GM18909 (cell line): ENCODE data around the gene IGFBP3.
A peak's percentile ranks its signal among the peaks of the same experiment; 100 is the strongest.

Experiments
- ATAC-seq: cut with Tn5 transposase; IDR thresholded peaks from one replicate; pipeline ENCODE4 v1.9.1; 2021; ENCODE audit warnings: mild to moderate bottlenecking; ENCODE audit not compliant: unreplicated experiment, poor library complexity

The IGFBP3 gene

DNA sequence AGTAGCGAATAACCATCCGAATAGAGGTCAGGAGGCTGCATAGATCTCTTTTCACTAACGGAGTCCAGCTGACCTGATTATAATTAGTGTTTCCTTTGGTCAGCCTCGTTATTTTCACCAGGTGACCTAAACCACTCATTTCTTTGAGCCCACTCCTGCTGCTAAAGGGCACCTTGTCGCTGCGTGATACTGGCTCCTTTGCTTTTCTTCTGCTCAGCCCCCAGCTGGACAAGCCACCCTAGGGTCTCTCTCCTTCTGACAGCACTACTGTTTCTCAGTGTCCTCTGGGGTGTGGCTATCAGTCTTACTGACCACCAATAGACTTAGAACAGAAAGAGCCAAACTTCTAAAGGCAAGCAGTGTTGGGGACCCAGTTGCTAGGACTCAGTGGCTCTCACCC lies 2.7 kb upstream of the IGFBP3 start:
- no peak for ATAC-seq

DNA sequence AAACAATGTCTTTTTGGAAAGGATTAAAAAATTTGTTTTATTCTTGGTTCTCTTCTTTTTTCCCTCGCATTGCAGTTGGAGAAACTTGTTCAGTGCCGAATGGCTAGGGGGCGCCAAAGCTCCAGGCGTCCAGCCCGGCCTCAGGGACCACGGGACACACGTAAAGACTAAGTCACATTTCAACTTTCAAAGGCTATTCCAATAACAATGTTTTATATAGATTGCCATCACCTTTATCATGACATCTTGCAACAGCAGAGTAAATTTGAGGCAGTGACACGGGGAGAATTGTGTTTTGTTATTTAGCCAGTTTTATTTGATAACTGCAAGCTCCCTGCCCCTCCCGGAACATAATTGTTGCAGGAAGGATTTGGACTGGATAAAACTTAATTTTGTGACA lies 2.2 kb upstream of the IGFBP3 start:
- no peak for ATAC-seq

DNA sequence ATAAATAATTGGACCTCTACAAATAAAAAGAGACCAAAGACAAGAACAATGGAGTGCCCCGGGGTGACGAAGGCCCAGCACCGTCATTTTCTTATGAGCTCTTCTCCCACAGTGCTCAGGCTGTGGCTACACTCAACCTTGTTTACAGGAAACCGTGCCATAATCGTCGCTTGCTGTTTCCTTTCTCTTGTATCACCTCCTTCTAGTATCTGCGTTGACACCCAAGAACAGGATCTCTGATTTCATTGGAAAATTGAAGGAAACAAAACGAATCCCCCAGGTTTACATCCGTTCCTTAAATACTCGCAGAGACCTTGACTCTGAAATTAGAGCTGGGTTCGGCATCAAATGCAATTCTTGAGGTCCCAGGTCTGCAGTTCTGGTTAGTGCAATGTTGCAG lies 1.7 kb upstream of the IGFBP3 start:
- no peak for ATAC-seq

DNA sequence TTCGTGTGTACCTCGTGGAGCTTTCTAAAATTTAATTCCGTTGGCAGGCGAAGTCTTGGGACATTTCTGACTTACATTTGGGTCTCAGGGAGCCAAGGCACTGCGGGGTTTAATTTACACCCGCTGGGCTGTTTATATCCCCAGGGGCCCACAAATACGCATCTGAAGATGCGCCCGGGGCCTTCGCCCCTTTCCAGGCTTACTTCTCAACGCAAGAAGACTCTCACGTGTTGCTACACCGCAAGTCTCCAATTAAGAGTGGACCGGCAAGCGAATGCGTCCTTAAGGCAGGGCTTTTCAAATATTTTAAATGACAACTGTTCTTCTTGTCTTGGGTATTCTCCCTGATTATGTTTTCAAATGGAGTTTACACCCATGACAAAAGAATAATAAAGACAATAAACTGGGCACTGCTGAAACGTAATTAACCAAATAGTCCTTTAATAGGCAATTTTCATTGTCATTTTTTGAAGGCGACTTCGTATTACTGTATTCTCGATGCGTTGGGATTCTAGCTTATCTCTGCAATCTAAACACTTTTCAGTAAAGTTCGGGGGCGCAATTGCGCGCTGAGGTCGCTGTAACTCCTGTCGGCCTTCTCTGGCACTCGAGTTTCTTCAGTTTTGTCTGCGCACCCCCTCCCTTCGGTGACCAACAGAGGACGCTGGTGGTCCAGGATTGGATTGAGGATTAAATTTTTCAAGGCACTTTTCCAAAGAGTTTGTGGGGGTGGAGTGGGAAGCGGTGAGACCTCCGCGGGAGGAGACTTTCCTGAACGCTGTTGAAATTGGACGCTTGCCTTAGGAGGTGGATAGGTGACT lies 837 bp upstream of the IGFBP3 start:
- ATAC-seq, result no peak

DNA sequence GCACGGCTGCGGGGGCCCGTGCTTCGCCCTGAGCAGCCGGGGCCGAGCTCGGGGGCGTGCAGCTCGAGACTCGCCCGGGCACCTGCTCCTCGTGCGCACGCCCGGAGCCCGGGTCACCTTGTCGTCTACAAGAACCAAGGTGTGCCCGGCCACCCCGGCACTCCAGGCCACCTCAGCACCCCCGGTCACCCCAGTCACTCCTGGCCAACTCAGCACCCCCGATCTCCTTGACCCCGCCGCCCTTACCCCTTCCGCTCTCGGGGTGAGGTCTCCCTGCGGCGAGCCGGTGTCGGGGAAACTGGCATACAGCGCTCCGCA lies 268 bp upstream of the IGFBP3 start:
- ATAC-seq, result no peak

DNA sequence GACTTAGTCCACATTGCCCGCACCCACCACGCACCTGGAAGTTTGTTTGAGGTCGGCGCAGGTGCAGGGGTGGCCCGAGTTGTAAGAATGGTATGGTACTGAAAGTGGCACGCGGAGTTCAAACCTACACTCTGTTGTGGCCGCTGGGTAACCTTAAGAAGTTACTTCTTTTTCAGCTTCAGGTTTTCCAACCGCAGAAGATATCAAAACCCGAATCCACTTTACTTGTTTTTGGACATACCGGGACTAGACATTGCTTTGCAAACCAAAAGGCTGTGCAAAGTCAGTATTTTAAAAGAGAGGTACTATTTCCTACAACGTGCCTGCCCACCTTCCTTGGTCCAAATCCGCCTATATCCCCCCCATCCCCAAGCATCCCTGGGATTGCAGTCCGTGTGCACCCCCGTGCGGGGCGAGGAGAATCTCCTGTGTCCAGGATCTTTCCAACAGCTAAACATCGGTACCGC lies 1.0 kb downstream of the IGFBP3 start:
- ATAC-seq, result no peak

DNA sequence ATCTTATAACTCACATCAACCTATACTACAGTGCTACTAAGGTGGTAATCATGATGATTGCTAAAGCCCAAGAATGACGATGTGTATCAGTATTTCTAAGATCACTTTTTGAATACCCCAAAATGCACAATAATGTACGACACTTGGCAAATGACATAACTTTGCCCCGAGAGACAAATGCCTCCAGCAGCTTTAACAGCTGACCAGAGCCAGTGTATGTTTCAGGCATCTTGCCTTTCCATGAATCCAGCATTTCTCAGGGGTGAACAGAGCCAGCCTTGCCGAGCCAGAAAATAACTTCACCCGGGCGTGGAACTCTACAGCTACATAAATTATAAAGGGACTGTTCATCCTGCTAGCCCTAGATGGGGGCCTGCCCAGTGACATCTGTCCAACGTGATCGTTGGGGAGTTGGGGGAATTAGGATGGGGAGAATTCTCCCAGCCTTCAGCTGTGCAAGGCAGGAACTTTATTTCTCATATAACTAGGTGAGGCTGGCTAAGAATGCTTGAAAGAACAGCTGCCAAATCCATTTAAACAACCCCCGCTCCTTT lies 1.8 kb downstream of the IGFBP3 start:
- ATAC-seq, result no peak

DNA sequence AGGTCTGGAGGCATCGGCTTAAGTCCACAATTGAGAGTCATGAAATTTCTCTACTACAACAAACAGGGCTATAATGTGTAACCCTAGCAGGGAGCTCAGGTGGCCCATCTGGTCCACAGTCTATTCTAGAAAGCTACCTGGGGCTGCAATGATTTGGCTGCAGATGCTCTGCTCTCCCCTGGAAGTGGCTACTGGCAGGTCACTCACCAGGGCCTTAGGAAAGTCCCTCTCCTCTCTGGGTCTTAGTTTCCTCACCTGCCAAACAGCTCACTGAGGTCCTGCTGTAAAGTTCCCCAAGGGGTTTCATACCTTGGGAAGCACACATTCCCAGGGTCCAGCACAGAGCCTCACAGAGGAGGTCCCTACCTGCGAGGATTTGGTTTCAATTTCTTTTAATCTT lies 2.5 kb downstream of the IGFBP3 start:
- ATAC-seq, result no peak

DNA sequence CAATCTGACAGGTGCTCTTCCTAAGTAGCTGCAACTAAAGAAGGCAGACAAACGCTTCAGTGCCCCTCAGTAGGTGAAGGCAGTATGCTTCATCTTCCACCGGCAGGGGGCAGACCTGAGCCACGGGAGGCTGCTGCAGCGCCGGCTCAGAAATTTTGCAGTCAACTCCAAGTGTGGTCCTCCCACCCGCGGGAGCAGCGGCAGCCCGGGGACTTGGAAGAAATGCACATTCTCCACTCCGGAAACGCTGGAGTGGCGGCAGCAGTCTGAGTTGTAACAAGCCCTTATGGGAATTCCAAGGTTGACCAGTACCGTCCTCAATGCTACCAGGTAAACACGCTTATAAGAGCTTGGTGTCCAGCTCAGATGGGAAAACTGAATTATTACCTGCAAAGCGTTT lies 3.4 kb downstream of the IGFBP3 start:
- ATAC-seq, result peak; percentile 69

DNA sequence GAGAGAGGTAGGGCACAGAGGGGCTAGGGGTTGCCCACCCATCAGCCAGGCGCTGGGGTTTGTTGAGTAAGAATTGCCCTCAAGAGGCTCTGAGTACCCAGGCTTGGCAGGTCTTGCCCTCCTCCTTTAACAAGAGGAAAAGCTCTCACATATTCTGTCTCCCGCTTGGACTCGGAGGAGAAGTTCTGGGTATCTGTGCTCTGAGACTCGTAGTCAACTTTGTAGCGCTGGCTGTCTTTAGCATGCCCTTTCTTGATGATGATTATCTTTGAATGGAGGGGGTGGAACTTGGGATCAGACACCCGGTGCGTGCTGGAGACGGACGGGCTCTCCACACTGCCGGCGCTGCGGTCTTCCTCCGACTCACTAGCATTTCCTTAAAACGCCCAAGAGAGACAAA lies 4.0 kb downstream of the IGFBP3 start:
- ATAC-seq, result no peak

DNA sequence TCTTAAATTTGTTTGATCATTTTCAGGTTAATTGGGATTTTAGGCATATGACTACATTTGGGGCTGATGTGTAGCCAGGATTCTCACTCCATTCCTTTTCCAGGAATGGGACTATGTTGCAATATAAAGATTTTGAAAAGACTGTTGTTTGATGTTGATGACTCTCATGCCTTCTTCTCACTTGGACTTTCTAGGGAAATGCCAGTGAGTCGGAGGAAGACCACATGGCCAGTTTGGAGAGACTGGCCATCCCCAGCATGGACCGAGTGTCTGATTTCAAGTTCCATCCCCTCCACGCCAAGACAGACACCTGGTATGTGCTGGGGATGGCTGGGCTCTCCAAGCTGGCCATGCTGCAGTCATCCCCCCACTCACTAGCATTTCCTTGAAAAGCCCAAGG lies 5.5 kb downstream of the IGFBP3 start:
- ATAC-seq, result no peak

DNA sequence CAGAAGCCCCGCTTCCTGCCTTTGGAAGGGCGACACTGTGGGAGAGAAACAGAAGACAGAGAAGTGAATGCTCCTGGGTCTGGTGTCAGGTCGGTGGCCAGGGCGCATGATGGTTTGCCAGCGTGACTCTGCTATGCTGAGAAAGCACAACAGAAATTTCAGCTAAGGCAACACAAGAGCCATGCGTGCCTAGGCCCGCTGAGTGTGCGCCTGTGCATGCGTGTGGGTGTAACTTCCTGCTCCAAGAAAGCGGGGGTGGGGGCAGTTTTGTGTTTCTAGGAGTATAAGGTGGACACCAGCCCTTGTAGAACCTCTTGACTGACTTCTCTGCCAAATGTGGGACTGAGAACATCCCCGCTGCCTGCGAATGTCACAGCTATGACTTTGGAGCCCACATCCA lies 6.2 kb downstream of the IGFBP3 start:
- ATAC-seq, result no peak

DNA sequence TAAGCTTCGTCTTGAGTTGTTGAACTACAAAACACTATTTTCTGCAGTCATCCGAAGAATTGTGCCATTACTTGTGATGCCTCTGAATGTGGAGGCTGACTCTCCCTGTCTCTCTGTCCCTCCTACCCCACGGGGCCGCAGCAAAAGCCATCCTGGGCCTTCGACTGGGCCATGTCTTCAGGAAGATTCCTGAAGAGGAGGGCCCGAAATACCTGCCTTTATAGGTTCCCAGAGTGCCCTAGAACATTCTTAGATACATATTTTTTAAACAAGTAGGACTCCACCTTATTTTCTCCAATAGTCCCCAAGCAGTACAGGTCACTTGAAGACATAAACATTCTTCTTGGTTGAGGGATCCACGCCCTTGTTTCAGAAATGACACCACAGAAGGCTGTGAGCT lies 8.1 kb downstream of the IGFBP3 start:
- no peak for ATAC-seq

DNA sequence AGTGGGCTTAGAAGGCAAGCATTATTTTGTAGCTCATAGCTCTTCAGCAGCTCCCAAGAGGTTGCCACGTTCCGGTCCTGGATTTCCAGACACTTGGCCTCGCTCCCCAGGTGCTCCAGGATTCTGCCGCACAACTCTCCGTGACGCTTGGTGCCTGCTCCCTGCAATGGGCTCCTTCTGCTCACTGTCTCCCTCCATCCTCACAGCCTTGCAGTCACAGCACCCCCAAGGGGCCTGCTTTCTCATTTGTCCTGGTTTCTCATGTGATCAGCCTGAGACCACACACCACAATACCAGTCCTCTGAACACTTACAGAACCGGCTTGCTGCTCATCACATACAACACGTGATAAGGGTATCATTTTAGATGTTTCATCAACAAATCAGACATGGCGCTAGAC lies 9.8 kb downstream of the IGFBP3 start:
- no peak for ATAC-seq

DNA sequence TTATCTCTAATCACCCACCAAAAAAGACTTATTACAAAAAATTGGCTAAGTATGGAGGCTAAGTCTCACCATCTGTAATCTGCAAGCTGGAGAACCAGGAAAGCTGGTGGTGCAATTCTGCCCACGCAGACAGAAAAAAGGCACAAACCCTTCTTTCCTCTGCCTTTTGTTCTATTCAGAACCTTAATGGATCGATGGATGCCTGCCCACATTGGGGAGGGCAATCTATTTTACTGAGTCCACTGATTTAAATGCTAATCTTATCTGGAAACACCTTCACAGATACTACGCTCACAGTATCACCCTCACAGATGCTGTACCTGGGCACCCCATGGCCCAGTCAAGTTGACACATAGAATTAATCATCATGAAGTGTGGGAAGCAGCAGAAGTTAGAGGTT lies 10.2 kb downstream of the IGFBP3 start:
- ATAC-seq, result no peak

DNA sequence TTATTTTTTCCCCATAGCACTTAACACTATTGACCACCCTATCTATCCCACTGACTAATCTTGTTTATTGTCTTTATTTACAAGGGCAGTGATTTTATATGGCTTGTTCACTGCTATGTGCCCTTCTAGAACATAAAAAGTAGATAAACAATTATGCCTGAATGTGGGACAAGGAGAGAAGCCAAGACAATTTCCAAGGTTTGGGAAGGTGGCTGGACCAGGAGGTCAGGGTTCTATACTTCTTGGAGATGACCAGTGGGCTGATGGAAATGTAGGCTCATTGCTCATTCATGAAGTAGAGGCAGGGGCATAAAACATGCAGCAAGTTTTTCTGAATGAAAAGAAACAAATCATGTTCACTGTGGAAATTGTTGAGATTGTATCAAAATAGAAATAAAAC lies 11.5 kb downstream of the IGFBP3 start:
- ATAC-seq, result no peak

DNA sequence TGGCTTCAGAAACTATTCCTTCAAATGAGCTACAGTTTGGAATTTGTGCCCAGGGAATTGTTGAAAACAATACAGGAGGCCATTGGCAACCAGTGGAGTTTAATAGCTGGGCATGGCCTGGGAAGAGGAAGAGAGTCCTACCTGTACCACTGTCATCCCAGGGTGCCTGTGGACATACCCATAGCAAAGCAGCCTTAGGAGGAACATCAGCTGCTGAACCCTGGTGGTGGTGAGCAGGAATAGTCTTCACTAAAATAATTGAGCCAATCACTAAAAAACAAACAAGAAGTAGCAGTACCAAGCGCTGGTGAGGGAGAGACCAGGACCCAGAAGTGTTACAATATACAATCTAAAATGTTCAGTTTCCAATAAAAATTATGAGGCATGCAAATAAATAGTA lies 18.3 kb downstream of the IGFBP3 start:
- no peak for ATAC-seq

DNA sequence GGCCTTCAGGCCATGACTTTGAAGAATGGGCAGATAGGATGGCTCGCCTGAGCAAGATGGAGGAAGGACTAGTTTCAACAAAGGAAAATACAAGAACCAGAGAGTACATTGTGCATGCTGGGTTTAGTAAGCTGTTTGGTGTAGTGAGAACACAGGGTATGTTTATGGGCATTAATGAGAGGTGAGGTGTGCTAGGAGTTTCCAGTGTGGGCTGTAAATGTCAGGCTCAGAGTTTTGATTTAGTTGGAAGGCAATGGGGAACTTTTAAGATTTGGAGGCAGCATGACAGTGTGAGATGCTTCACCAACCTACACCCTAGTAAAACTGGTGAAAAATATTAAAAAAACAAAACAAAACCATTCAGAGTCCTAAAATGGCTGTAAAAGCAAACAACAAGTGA lies 19.5 kb downstream of the IGFBP3 start:
- ATAC-seq, result no peak

DNA sequence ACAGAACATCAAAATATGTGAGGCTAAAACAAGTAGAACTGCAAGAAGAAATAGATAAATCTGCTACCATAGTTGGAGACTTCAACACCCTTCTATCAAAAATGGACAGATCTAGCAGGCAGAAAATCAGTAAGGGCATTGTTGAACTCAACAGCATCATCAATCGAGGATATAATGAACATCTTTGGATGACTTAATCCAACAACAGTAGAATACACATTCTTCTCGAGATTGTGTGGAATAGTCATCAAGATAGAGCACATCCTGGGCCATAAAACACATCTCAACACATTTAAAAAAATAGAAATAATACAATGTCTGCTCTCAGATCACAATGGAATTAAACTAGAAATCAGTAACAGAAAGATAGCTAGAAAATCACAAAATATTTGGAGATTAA lies 22.9 kb downstream of the IGFBP3 start:
- ATAC-seq, result no peak

DNA sequence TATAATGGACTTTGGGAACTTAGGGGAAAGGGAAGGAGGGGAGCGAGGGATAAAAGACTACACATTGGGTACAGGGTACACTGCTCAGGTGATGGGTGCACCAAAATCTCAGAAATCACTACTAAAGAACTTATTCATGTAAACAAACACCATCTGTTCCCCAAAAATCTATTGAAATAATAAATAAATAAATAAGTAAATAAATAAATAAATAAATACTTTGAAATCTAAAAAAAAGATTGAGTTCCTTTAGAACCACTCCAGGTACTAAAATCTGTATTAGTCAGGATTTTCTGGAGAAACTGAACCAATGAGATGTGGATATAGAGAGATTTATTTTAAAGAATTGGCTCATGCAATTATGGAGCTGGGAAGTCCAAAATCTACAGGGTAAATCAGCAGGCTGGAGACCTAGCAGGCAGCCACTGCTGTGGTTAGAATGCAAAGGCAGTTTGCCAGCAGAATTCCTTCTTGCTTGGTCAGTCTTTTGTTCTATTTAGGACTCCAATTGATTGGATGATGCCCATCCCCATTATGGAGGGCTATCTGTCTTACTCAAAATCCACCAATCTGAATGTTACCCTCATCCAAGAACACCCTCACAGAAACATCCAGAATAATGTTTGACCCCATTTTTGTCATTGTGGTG lies 23.9 kb downstream of the IGFBP3 start:
- ATAC-seq, result no peak

DNA sequence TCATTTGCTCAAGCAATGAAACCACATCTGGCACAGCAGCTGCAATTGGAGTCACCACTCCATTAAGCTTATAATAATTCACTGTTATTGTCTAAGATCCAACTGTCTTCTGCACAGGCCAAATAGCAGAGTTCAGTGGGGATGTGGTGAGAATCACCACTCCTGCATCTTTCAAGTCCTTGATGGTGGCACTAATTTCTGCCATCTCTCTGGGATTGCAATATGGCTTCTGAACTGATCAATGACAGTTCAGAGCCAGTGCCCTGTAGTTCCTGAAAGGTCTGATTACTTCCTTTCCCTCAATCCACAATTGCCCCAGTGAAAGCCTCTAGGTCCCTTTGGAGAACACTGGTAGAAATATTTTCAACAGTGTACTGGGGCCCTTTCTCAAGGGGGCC lies 26.4 kb downstream of the IGFBP3 start:
- ATAC-seq, result no peak
